Glutamatergic neuron (in vitro differentiated cells): ENCODE measurements around the gene TFAP2C. TPM values are rescaled to one million over a fixed set of nuclear protein-coding genes. Genes with fewer than 3 reads are reported as not detected.
"Not testable (repeated sequence)": the region's sequence is repeated elsewhere in the genome, so short reads cannot be mapped to it uniquely, and the experiment has no call there.

Experiments used
- DNase-seq: peaks from one replicate; pipeline ENCODE4 v3.0.0; 2022
- H3K27ac Mint-ChIP-seq: one replicate; pipeline ENCODE4 v1.8.0; 2020; ENCODE audit warnings: mild to moderate bottlenecking, mixed read lengths, inconsistent platforms; ENCODE audit not compliant: unreplicated experiment
- H3K27me3 Mint-ChIP-seq: one replicate; pipeline ENCODE4 v1.8.0; 2020; ENCODE audit warnings: mild to moderate bottlenecking, moderate library complexity, mixed read lengths, inconsistent platforms; ENCODE audit not compliant: unreplicated experiment
- H3K36me3 Mint-ChIP-seq: one replicate; pipeline ENCODE4 v1.8.0; 2020; ENCODE audit warnings: mild to moderate bottlenecking, mixed read lengths, inconsistent platforms; ENCODE audit not compliant: unreplicated experiment
- H3K4me1 Mint-ChIP-seq: one replicate; pipeline ENCODE4 v1.8.0; 2020; ENCODE audit warnings: mild to moderate bottlenecking, low read depth, mixed read lengths, inconsistent platforms; ENCODE audit not compliant: unreplicated experiment
- H3K4me3 Mint-ChIP-seq: one replicate; pipeline ENCODE4 v1.8.0; 2020; ENCODE audit warnings: mild to moderate bottlenecking, mixed read lengths, inconsistent platforms; ENCODE audit not compliant: unreplicated experiment
- H3K9me3 Mint-ChIP-seq: one replicate; pipeline ENCODE4 v1.8.0; 2020; ENCODE audit warnings: mild to moderate bottlenecking, moderate library complexity, mixed read lengths, inconsistent platforms; ENCODE audit not compliant: unreplicated experiment
- total RNA-seq: library from RNA; stranded (reverse); fragmentation: NEBNext Ultra II Directional; extraction: Animal tissue kit (Norgen Biotek cat#: 25700); gene quantifications from one replicate; pipeline ENCODE4 v1.2.1, GENCODE V29; 2021; ENCODE audit not compliant: unreplicated experiment
- TF ChIP-seq, protein P1 (sequence below): fragments of 200-600 bp; sonication (generic); IDR thresholded peaks from one replicate; pipeline ENCODE4 v1.5.0; 2021; ENCODE audit not compliant: partially characterized antibody, unreplicated experiment

Gene TFAP2C
- total RNA-seq, 1 donor from 2014 or later: 35.3 TPM

DNA sequence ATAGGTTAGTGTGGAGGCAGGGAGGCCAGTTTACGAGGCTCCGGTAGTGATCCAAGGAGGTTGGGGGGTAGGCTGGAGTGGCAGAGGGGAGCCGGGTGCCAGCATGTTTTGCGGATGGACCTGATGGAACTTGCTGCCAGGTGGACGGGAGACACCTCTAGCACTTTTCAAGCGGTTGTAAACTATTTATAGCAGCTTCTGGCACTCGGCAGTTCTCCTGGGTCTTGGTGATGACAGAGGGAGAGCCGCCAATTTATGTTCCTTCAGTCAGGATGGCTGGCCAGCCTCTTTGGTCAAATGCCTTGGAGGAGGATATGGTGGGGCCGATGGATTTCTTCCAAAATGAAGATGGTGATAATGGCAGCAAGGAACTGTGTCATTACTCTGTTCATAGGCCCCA, 28.8 kb downstream of the TFAP2C start:
- H3K27me3 Mint-ChIP-seq: no peaks in the 10 kb centered on the region
- no peaks in the 10 kb centered on the region for H3K36me3 Mint-ChIP-seq
- TF ChIP-seq, protein P1, sequence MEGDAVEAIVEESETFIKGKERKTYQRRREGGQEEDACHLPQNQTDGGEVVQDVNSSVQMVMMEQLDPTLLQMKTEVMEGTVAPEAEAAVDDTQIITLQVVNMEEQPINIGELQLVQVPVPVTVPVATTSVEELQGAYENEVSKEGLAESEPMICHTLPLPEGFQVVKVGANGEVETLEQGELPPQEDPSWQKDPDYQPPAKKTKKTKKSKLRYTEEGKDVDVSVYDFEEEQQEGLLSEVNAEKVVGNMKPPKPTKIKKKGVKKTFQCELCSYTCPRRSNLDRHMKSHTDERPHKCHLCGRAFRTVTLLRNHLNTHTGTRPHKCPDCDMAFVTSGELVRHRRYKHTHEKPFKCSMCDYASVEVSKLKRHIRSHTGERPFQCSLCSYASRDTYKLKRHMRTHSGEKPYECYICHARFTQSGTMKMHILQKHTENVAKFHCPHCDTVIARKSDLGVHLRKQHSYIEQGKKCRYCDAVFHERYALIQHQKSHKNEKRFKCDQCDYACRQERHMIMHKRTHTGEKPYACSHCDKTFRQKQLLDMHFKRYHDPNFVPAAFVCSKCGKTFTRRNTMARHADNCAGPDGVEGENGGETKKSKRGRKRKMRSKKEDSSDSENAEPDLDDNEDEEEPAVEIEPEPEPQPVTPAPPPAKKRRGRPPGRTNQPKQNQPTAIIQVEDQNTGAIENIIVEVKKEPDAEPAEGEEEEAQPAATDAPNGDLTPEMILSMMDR: no peak
- H3K4me3 Mint-ChIP-seq: no peak overlapping the region
- DNase-seq: no peak
- no peaks in the 10 kb centered on the region for H3K4me1 Mint-ChIP-seq
- no peak overlapping the region for H3K27ac Mint-ChIP-seq
- no peaks in the 10 kb centered on the region for H3K9me3 Mint-ChIP-seq

DNA sequence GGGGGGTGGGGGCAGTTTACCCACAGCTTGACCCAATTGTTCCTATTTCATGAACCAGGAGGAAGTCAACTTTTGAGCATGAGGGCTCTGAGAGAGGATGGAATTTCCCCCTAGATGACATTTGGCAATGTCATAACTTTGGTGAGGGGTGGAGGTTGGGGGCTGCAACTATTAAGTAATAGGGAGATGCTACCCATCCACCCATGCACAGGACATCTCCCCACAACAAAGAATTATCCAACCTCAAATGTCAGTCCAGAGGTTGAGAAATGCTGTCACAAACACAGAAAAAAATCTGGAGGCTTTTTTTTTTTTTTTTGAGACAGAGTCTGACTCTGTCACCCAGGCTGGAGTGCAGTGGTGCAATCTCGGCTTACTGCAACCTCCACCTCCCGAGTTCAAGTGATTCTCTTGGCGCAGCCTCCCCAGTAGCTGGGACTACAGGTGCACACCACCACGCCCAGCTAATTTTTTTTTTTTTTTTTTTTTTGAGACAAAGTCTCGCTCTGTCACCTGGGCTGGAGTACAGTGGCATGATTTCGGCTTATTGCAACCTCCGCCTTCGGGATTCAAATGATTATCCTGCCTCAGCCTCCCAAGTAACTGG, 29.3 kb downstream of the TFAP2C start:
- not testable (repeated sequence) for H3K4me1 Mint-ChIP-seq, H3K9me3 Mint-ChIP-seq, DNase-seq, H3K36me3 Mint-ChIP-seq, H3K4me3 Mint-ChIP-seq, H3K27me3 Mint-ChIP-seq, H3K27ac Mint-ChIP-seq

DNA sequence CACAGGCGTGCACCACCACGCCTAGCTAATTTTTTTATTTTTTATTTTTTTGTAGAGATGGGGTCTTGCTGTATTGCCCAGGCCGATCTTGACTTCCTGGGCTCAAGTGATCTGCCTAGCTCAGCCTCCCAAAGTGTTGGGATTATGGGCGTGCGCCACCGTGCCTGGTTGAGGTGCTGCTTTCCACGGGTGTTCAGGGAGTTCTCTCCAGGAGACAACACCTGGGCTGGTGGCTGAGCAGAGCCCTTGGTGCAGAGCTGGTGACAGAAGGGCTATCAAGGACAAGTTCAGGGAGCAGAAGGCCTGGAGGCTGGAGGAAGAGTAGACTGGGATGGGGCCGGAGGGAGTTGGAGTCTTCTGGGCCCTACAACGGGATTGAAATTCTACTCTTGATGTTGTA, 34.6 kb downstream of the TFAP2C start:
- Mint-ChIP-seq H3K27me3 (no peaks in the 10 kb centered on the region), H3K4me3 (no peak overlapping the region), H3K9me3 (no peaks in the 10 kb centered on the region), H3K4me1 (no peaks in the 10 kb centered on the region), H3K36me3 (no peaks in the 10 kb centered on the region), H3K27ac (no peak overlapping the region)
- TF ChIP-seq, protein P1: no peak
- DNase-seq: no peak

DNA sequence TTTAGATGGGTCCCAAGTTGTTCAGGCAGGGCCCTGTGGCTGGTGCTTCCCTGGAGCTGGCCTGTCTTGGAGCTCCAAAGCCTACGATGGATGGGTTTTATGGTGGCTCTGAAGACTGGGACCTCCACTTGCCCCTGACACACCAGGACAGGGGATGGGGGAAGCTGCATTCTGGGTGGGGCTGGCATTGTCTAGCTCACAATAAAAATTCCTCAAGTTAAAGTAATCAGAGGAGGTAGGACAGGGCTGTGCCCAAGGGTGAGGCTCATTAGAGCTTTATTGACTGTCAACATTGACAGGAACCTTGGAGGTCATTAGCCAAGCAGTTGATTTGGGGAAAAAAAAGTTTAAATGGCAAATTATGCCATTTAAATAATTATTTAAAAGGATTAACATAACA, 35.7 kb downstream of the TFAP2C start:
- Mint-ChIP-seq H3K27ac (no peak overlapping the region), H3K4me1 (no peaks in the 10 kb centered on the region), H3K9me3 (no peaks in the 10 kb centered on the region), H3K27me3 (no peaks in the 10 kb centered on the region), H3K4me3 (no peak overlapping the region), H3K36me3 (no peaks in the 10 kb centered on the region)
- TF ChIP-seq, protein P1: no peak
- no peak for DNase-seq

DNA sequence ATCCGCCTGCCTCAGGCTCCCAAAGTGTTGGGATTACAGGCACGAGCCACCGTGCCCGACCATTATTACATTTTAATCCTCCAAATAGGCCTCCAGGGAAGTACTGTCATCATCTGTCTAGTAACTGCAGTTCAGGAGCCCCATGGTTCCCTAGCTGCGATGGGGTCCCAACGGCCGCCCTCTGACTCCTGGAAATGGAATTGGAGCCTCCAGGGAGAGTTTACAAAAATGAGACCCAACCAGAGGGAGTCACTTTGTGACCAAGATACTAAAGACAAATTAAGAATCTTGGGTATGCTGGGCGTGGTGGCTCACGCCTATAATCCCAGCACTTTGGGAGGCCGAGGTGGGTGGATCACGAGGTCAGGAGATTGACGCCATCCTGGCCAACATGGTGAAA, 36.7 kb downstream of the TFAP2C start:
- no peaks in the 10 kb centered on the region for H3K4me1 Mint-ChIP-seq
- H3K27ac Mint-ChIP-seq: peak overlapping the region; percentile 38
- H3K36me3 Mint-ChIP-seq: no peaks in the 10 kb centered on the region
- H3K9me3 Mint-ChIP-seq: no peaks in the 10 kb centered on the region
- DNase-seq: no peak
- TF ChIP-seq, protein P1: no peak
- H3K4me3 Mint-ChIP-seq: no peak overlapping the region
- no peaks in the 10 kb centered on the region for H3K27me3 Mint-ChIP-seq

DNA sequence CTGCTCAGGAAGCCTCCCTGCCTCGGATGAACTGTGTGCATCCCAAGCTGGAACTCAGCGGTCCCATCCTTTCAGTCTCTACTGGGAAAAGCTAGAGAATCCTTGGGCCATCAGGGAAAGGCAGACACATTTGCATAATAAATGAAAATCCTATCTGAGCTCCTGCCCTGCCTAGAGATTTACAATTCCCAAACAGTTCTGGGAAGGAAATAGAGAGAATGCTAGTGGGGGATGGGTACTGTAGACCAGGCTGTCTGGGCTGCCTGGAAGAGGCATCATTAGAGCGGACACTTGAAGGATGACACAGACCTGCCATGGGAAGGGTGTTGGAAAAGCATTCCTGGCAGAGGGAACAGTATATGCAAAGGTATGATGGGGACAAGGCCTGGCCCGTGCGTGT, 44.3 kb downstream of the TFAP2C start:
- DNase-seq: no peak
- no peak overlapping the region for H3K27ac Mint-ChIP-seq
- H3K4me1 Mint-ChIP-seq: peaks cover 6% of the 10 kb centered on the region
- H3K9me3 Mint-ChIP-seq: peaks cover 6% of the 10 kb centered on the region
- TF ChIP-seq, protein P1: no peak
- H3K4me3 Mint-ChIP-seq: no peak overlapping the region
- no peaks in the 10 kb centered on the region for H3K36me3 Mint-ChIP-seq
- H3K27me3 Mint-ChIP-seq: peaks cover 6% of the 10 kb centered on the region
